ENCODE data around the gene HOXB6.

Gene HOXB6

GRCh38 chr17:48558831-48559121 lies 46.0 kb downstream of the HOXB6 start (continued):
- no peak for TF ChIP-seq TSHZ2 (CRISPR knock-in tag; IDR thresholded peaks at IDR 0.05)
- no peak for TF ChIP-seq PPARA (CRISPR knock-in tag; IDR thresholded peaks at IDR 0.05; ENCODE audit: borderline replicate concordance)
- no peak for TF ChIP-seq OSR1 (CRISPR knock-in tag; IDR thresholded peaks at IDR 0.05)
- no peak for TF ChIP-seq ZNF70 (CRISPR knock-in tag; IDR thresholded peaks at IDR 0.05)
- TF ChIP-seq CREB5 (CRISPR knock-in tag; IDR thresholded peaks at IDR 0.05; ENCODE audit: low read depth), result no peak
- no peak for TF ChIP-seq ZC3H10 (CRISPR knock-in tag; IDR thresholded peaks at IDR 0.05)
- TF ChIP-seq ISL1 (CRISPR knock-in tag; IDR thresholded peaks at IDR 0.05), result no peak
- TF ChIP-seq ZNF8 (CRISPR knock-in tag; IDR thresholded peaks at IDR 0.05), result no peak

GRCh38 chr17:48558057-48558830 lies 46.5 kb downstream of the HOXB6 start:
- TF ChIP-seq TSHZ2 (CRISPR knock-in tag; IDR thresholded peaks at IDR 0.05) (no peak), ESRRG (CRISPR knock-in tag; IDR thresholded peaks at IDR 0.05) (no peak), ARNTL (CRISPR knock-in tag; IDR thresholded peaks at IDR 0.05; ENCODE audit: borderline replicate concordance, low read depth) (no peak), ISL1 (CRISPR knock-in tag; IDR thresholded peaks at IDR 0.05) (no peak), ZFP3 (CRISPR knock-in tag; IDR thresholded peaks at IDR 0.05) (no peak), OSR1 (CRISPR knock-in tag; IDR thresholded peaks at IDR 0.05) (no peak), CSDC2 (CRISPR knock-in tag; IDR thresholded peaks at IDR 0.05) (no peak), SNAI2 (CRISPR knock-in tag; IDR thresholded peaks at IDR 0.05) (no peak), RARB (CRISPR knock-in tag; IDR thresholded peaks at IDR 0.05) (no peak), POU6F1 (CRISPR knock-in tag; IDR thresholded peaks at IDR 0.05; ENCODE audit: borderline replicate concordance, low read depth) (no peak), CREB5 (CRISPR knock-in tag; IDR thresholded peaks at IDR 0.05; ENCODE audit: low read depth) (no peak), PATZ1 (CRISPR knock-in tag; IDR thresholded peaks at IDR 0.05; ENCODE audit: borderline replicate concordance) (no peak), ZNF8 (CRISPR knock-in tag; IDR thresholded peaks at IDR 0.05) (no peak), ZNF565 (CRISPR knock-in tag; conservative IDR thresholded peaks at IDR 0.05; ENCODE audit: low read depth) (no peak), PPARA (CRISPR knock-in tag; IDR thresholded peaks at IDR 0.05; ENCODE audit: borderline replicate concordance) (no peak), ZC3H10 (CRISPR knock-in tag; IDR thresholded peaks at IDR 0.05) (no peak), CSRNP3 (CRISPR knock-in tag; IDR thresholded peaks at IDR 0.05) (no peak), BACH2 (CRISPR knock-in tag; IDR thresholded peaks at IDR 0.05; ENCODE audit: borderline replicate concordance) (no peak), TCF4 (CRISPR knock-in tag; IDR thresholded peaks at IDR 0.05; ENCODE audit: borderline replicate concordance) (no peak)
- no peak for ATAC-seq

All from SK-N-SH treated with all-trans-retinoic acid at 6 μM for 48 hours (cell line).